ENCODE results near the gene ABCA3.
"Not testable (repeated sequence)": the region's sequence is repeated elsewhere in the genome, so short reads cannot be mapped to it uniquely, and the experiment has no call there.

ABCA3 gene

DNA sequence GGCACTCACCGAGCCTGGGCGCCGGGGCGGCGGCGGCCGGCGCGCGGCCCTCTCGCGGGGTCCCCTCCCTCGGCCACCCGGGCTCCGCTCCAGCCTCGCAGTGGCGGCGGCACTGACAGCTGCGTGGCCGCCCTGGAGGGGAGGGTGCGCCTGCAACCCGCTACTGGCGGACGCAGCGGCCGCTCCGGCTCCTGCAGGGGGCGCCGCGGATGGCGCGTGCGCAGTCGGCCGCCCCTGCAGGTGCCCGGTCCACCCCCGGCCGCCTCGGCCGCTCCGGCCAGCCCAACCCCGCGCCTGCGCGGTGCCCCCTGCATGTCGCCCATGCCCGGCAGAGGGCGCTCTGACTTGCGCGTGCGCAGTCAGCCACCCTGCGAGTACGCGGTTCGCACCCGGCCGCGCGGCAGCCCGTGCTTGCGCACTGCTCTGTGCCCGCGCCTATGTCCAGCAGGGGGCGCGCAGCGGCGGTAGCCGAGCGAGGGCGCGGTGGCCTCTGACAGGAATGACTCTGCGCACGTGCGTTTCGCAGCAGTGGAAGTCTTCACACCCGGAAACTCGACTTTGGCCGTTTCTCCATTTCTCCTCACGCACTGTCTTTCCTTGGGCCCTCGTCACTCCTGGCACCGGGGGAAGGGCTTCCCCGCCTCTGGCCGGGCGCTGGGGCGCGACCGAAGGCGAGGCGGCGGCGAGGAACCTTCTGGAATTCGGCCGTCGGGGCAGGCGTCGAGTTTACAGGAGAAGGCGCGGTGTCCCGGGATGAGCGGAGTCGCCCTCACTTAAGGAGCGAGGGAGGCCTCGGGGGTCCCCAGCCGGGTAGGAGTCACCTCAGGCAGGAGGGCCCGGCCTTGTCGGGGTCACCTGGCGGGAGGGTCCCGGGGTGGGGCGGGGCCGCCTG is at the start of gene ABCA3:
TSS of gene ABCA3 (minus strand) at position 165 of the 892 bp plus-strand sequence. CDS start 14,262 bp downstream, outside the sequence.
- DNase-seq (ENCODE audit: low spot score): peak; percentile 97

DNA sequence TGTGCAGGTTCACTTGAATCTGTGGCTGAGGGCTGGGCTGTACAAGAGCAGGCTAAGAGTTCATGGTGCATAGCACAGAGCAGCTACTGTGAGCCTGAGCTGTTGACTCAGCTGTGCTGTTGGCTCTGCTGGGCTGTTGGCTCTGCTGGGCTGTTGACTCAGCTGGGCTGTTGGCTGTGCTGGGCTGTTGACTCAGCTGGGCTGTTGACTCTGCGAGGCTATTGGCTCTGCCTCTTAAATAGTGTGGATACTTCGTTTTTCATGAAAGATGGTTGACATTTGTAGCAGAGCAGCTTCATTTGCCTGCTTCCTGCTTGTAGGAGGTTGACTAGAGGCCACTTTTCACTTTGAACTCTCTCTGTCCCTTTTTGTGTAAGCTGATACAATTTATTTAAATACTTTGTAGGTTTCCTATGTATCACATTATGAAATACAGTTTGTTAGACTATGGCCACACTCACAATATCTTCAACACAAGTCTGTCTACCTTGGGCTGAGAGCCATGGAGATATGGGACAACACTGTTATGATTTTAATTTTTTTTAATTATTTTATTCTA is 48.4 kb upstream of the ABCA3 start:
- no peak for DNase-seq (ENCODE audit: low spot score)

DNA sequence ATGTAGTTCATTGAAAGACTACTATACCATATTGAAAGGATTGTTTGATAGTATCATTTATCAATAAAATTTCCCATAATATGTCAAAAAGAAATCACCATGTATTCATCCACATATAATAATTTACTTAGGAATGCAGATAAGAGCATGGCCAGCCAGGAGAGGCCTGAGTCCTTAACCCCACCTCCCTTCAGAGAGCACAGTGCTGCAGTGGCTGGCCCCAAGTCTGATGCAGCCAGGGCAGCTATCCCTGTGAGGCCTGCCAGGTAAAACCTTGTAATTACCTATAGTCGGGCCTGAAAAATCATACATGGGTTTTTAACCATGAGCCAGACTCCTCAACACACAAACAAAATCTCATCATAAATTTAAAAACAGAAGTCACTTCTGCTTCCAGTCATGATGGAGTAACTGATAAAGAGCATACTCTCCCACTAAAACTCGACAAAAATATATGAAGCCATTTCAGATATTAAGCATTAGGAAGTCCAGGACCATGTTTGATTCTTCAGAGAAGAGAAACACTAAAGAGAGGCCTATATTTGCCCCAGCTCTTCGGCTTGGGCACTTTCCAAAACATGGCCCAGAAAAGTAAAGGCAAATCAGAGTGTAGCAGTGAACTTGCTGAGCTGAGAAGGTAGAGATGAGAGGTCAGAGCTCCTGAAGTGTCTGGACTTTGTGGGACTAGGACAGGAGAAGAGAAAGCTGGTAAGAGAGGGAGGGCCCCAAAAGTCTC is 47.8 kb upstream of the ABCA3 start:
- no peak for DNase-seq (ENCODE audit: low spot score)

GRCh38 chr16:2386990-2387389 is 46.5 kb upstream of the ABCA3 start:
- DNase-seq (ENCODE audit: low spot score): no peak

DNA sequence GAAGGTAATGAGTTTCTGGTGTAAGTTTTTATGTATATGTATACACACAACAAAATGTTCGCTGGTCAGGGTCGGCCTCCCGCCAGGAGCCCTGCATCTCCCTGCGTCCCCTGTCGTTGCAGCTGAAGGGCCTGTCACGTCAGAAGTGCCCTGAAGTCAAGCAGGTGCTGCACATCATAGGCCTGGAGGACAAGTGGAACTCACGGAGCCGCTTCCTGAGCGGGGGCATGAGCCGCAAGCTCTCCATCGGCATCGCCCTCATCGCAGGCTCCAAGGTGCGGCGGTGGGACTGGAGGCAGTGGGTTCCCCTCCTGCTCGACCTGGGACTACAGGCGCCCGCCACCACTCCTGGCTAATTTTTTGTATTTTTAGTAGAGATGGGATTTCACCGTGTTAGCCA is 45.5 kb upstream of the ABCA3 start:
- DNase-seq (ENCODE audit: low spot score): not testable (repeated sequence)

DNA sequence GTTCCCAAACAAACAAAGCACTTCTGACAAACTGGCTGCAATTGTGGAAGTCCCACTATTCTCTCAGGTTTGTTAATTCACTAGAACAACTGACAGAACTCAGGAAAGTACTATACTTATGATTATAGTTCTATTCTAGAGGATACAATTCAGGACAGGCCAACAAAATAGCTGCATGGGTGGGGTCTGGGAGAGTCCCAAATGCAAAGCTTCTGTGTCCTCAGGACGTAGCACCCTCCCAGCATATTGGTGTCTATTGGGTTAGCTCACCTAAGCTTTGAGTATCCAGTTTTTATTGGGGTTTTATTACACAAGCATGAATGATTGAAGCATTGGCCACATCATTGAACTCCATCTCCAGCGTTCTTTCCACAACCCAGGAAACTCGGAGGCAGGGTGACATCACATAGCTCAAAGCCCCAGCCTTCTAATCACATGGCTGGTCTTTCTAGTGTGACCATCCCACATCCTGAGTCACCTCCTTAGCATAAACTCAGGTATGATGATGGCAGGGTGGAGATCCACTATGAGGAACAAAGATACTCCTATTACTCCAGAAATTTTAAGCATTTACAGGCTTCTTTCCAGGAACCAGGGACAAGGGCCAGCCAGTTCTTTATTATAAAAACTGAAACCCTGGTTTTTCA is 44.8 kb upstream of the ABCA3 start:
- peak; percentile 47 for DNase-seq (ENCODE audit: low spot score)

- DNase-seq (ENCODE audit: low spot score): no peak
Observed at GRCh38 chr16:2384426-2384825, 43.9 kb upstream of the ABCA3 start.

- DNase-seq (ENCODE audit: low spot score): no peak
Observed at GRCh38 chr16:2383501-2383900, 43.0 kb upstream of the ABCA3 start.

GRCh38 chr16:2374644-2375043 is 34.1 kb upstream of the ABCA3 start:
- no peak for DNase-seq (ENCODE audit: low spot score)

DNA sequence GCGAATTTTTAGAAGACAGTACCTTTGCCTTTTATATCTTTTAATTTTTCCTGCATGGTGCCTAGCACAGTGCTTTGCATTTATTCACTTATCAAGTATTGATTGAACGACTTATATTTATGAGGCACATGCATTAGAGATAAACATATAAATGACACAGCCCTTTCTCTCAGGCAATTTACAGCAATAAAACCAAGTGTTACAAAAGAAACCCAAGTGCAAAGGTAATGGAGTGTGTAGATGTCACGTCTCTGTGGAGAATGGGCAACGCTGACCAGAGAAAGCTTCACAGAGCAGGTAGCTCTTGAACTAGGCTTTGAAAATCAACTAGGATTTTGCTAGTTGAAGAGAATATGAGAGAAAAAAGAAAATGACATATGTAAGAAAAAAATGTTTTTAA is 32.6 kb upstream of the ABCA3 start:
- DNase-seq (ENCODE audit: low spot score): no peak

- no peak for DNase-seq (ENCODE audit: low spot score)
Observed at GRCh38 chr16:2372684-2373083, 32.2 kb upstream of the ABCA3 start.

- DNase-seq (ENCODE audit: low spot score): no peak
Observed at GRCh38 chr16:2371421-2371820, 30.9 kb upstream of the ABCA3 start.

- DNase-seq (ENCODE audit: low spot score): no peak
Observed at GRCh38 chr16:2370721-2371120, 30.2 kb upstream of the ABCA3 start.

DNA sequence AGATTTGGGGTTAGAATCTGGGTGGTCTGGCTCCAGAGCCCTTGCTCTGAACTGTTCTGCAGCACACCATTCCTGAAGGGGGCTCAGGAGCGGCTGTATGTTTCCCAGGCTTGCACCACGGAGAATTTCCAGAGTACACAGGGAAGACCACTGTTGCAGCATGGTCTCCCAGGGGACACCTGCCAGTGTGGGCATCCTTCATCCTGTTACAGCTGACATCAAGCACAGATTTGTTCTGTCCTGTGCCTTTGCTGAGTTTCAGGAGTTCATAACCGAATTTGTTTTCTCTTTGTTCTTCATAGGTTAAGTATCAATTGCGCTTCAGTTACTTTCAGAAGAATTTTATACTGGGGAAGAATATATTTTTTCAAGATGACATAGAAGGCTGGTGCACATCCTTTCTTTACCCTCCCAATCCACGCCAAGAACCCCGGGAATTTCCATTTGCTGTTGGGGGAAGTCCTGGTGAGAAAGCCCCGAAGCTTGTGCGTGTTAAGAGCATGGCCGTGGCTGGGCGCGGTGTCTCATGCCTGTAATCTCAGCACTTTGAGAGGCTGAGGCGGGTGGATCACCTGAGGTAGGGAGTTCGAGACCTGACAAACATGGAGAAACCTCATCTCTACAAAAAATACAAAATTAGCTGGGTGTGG is 26.3 kb upstream of the ABCA3 start:
- no peak for DNase-seq (ENCODE audit: low spot score)

DNA sequence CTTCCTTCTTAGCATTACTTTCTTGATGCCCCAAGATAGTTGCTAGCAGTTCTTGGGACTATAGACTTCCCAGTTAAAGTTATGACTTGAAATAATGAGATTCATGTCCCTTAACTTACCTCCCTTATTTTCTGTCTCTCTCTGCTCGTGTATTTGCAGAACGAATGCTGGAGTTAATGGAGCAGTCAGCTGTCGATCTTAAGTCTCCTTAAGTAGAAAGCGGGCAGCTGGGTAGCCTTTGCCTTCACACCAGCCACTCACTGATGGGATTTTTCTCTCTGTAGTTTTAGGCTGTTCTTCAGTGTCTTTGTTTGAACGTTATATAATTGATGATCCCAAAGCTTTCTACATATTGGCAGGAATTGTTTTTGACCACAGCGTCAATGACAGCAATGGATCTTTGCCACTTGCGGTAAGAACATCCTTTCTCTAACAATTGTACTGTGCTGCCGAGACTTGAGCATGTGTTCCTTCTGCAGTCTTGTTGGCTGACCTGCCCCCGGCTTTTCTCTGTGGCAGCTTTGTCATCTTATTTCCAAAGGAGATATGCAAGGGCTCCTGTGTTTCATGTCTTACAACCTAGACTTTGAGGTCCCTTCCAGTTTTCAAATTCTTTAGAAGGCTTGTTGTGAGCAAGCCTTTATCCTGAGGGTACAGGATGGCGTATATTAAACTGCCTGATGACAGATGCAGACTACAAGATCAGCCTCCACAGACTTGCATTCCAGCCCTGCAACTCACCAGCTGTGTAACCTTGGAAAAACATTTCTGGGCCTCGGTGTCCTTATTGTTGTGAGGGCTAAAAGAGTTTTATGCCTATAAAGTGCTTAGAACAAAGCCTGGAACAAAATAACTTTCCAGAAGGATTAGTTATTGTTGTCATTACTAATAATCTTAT is 25.1 kb upstream of the ABCA3 start:
- no peak for DNase-seq (ENCODE audit: low spot score)

DNA sequence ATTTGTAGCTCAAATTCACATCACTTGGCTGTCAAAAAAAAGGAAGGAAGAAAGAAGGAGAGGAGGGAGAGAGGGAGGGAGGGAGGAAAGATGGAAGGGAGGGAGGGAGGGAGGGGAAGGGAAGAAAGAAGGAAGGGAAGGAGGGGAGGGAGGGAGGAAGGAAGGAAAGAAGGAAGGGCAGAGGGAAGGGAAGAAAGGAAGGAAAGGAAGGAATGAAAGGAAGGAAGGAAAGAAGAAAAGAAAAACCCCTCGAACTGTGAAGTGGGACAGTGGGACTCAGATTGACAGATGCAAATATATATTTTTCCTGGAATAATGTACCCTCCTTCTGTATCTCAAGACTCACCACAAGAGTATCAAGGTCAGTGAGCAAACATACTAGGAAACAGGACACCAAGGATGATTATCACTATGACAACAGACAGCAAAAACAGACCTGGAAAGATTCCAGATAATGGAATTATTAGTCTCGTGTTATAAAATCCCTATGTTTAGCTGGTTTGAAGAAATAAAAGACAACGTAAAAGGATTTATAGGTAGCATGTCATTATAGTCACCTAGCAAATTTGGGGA is 24.2 kb upstream of the ABCA3 start:
- DNase-seq (ENCODE audit: low spot score): no peak

DNA sequence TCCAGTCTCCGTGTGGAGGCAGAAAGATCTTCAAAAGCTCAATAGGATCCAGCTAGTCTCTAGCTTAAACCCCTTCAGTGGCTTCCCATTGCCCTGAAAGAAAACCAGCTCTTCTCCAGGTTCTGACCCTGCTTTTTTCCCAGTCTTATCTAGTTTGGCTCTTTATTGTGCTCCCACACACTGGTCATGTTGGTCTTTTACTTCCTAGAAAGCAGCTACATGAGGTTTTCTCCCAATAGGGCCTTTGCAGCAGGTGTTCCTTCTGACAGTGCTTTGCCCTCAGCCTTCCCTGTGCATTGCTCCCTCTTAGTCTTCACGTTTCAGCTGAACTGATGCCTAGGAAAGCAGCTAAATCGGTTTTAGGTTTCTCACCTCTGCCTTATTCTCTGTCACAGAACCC is 21.7 kb upstream of the ABCA3 start:
- DNase-seq (ENCODE audit: low spot score): no peak

GRCh38 chr16:2361129-2361528 is 20.6 kb upstream of the ABCA3 start:
- DNase-seq (ENCODE audit: low spot score): no peak

- no peak for DNase-seq (ENCODE audit: low spot score)
Observed at GRCh38 chr16:2359919-2360318, 19.4 kb upstream of the ABCA3 start.

DNA sequence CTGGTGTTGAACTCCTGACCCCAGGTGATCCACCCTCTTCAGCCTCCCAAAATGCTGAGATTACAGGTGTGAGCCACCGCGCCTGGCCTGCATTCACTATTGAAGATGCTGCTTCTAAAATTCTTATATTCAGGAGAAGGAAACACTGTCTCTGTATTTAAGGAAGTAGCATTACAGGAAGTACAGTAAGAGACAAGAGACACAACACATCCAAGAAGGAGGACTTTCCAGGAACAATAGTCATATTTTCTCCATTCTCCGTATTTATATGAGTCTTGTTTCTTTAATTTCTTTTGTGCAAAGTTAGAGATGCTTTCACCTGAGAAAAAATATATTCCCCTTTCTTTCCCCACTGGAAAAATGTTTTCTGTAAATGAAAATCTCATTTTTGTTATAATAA is 18.3 kb upstream of the ABCA3 start:
- no peak for DNase-seq (ENCODE audit: low spot score)

- DNase-seq (ENCODE audit: low spot score): no peak
Observed at GRCh38 chr16:2357331-2357730, 16.8 kb upstream of the ABCA3 start.
